IPS-20b (cell line): Measurements from ENCODE around the gene PNMA6E.

ENCODE experiments used
- H3K27ac ChIP-seq: one replicate; pipeline ENCODE4 v1.5.1; 2013; ENCODE audit warnings: low read length
- H3K27me3 ChIP-seq: 2 replicates; pipeline ENCODE4 v1.6.1; 2013; ENCODE audit warnings: mild to moderate bottlenecking, low read length, inconsistent platforms; ENCODE audit not compliant: insufficient read depth
- H3K36me3 ChIP-seq: 2 replicates; pipeline ENCODE4 v1.6.1; 2013; ENCODE audit warnings: low read depth, mild to moderate bottlenecking, inconsistent platforms, low read length, moderate library complexity; ENCODE audit not compliant: insufficient read depth
- H3K4me1 ChIP-seq: 2 replicates; pipeline ENCODE4 v1.6.1; 2013; ENCODE audit warnings: mild to moderate bottlenecking, control low read depth, inconsistent platforms, low read length, moderate library complexity; ENCODE audit not compliant: insufficient read depth
- H3K4me3 ChIP-seq: 2 replicates; pipeline ENCODE4 v1.5.1; 2013; ENCODE audit warnings: mild to moderate bottlenecking, low read length, inconsistent platforms
- H3K9ac ChIP-seq: 2 replicates; pipeline ENCODE4 v1.6.1; 2013; ENCODE audit warnings: low read depth, mild to moderate bottlenecking, inconsistent platforms, low read length, moderate library complexity
- H3K9me3 ChIP-seq: 2 replicates; pipeline ENCODE4 v1.6.1; 2013; ENCODE audit warnings: mild to moderate bottlenecking, low read depth, low read length, inconsistent platforms; ENCODE audit not compliant: insufficient read depth

PNMA6E gene

GRCh38 chrX:153401133-153401764 is at the start of gene PNMA6E:
Gene PNMA6E, minus strand, starts transcription at chrX:153401350. Its CDS starts 2,501 bp downstream, at chrX:153398849.
- Histone ChIP-seq H3K4me3 (no peak within 1 kb of the TSS), H3K4me1 (no peaks in the 10 kb centered on the region), H3K9ac (no peak within 1 kb of the TSS), H3K9me3 (no peaks in the 10 kb centered on the region), H3K27me3 (no peaks in the 10 kb centered on the region), H3K27ac (no peak within 1 kb of the TSS), H3K36me3 (no peaks in the 10 kb centered on the region)

- no peak overlapping the region for H3K4me3 ChIP-seq
- no peaks in the 10 kb centered on the region for H3K27me3 ChIP-seq
- no peak overlapping the region for H3K27ac ChIP-seq
- peaks cover 5% of the 10 kb centered on the region for H3K36me3 ChIP-seq
- H3K9ac ChIP-seq: no peak overlapping the region
- H3K9me3 ChIP-seq: no peaks in the 10 kb centered on the region
- H3K4me1 ChIP-seq: no peaks in the 10 kb centered on the region
Measured at GRCh38 chrX:153450949-153451277, 49.8 kb upstream of the PNMA6E start.

DNA sequence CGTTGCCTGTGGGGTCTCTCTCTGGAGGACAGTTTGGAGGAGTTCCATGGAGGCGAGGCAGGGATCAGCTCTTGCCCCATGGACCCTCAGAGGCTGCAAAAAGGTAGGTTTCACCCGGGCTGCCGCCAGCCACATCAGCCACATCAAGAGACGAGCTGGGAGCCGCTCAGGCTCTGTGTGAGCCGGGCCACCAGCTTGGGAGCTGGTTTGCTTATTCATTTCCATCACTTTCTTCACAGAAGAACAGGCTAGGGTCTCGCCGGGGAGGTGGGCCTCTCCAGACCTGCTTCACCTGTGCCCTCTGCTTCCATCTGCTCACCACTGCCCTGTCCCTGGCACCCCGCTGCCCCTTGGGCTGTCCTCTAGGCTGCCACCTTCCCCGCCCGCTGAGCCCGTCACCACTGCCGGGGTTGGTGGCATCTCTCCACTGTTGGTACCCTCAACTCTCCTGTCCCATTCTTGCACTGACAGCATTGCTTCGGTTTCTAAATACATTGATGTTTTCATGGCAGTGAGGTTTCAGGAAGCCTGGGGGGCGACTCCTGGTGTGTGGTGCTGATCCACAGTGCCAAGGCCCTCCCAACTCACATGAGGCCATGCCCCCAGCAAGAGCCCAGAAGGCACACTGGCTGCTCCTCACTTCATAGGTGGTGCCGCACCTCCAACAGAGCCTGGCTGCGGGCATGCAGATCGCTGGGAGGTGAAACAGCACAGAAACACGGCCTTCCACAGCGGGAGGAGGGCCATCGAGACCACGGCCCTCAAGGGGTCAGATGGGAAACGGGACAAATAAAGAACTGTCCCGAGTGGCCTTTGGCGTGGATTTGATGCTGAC is 49.2 kb upstream of the PNMA6E start:
- no peak overlapping the region for H3K9ac ChIP-seq
- H3K27me3 ChIP-seq: no peaks in the 10 kb centered on the region
- no peak overlapping the region for H3K4me3 ChIP-seq
- no peaks in the 10 kb centered on the region for H3K4me1 ChIP-seq
- no peak overlapping the region for H3K27ac ChIP-seq
- H3K9me3 ChIP-seq: no peaks in the 10 kb centered on the region
- H3K36me3 ChIP-seq: peaks cover 5% of the 10 kb centered on the region

DNA sequence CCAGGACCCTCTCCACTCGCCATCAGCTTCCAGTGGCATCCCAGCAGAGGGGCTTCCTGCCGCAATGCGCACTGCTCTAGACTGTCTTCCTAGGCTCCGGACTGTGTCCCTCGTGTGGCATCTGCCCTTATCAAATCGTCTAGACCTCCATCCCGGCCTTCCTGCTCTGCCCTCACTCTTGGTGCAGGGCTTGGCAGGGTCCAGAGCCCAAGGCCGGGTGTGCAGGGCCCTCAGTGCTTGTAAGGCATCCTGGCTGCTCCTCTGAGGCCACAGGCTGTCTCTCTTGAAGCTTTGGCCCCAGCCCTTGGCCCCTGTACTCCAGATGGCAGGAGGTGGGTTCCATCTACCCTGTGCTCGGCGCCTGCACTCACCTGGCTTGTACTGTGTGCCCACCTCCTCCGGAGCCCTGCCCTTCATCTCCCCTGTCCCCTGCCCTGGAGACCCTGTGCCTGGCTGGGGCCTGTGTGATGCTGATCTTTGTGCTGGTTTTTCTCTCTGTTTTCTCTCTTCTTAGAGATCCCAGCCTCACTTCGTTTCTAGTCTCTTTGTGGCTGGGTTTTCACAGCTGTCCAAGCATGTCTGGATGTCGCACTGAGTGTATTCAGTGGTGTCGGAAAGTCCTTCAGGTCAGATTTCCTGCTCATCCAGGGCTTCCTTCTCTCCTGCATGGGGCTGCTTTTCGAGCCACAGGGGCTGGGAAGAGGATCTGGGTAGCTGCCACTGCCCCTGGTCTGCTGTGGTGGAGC is 48.4 kb upstream of the PNMA6E start:
- no peaks in the 10 kb centered on the region for H3K9me3 ChIP-seq

GRCh38 chrX:153448556-153449367 is 47.6 kb upstream of the PNMA6E start:
- no peak overlapping the region for H3K9ac ChIP-seq
- H3K27me3 ChIP-seq: no peaks in the 10 kb centered on the region
- no peak overlapping the region for H3K27ac ChIP-seq

More for the DNA sequence above, 48.4 kb upstream of the PNMA6E start:
- H3K4me1 ChIP-seq: no peaks in the 10 kb centered on the region
- peaks cover 5% of the 10 kb centered on the region for H3K36me3 ChIP-seq
- no peak overlapping the region for H3K4me3 ChIP-seq
- no peaks in the 10 kb centered on the region for H3K27me3 ChIP-seq
- H3K27ac ChIP-seq: no peak overlapping the region
- H3K9ac ChIP-seq: no peak overlapping the region

DNA sequence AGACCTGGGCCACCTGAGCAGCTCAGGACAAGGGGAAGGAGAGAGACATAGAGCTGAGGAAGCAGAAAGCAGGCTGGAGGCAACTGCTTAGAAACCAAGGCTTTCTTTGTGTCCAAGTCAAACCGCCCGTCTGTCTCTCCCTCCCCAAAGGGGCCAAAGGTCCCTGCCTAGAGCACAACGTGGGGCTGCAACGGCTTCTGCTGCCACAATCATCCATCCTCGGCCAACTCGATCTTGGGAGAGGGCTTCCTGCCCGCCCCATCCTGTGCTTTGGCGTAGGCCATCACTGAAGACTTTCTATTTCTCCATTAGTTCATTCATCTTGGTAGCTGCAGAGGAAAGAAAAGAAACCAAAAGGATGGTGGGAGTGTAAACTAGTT is 46.4 kb upstream of the PNMA6E start:
- Histone ChIP-seq H3K27me3 (no peaks in the 10 kb centered on the region), H3K36me3 (peaks cover 5% of the 10 kb centered on the region; the same call in 1 of the 2 replicates), H3K9me3 (no peaks in the 10 kb centered on the region), H3K27ac (no peak overlapping the region), H3K4me3 (no peak overlapping the region), H3K9ac (no peak overlapping the region), H3K4me1 (no peaks in the 10 kb centered on the region)

More at GRCh38 chrX:153448556-153449367, 47.6 kb upstream of the PNMA6E start:
- H3K4me1 ChIP-seq: no peaks in the 10 kb centered on the region
- peaks cover 5% of the 10 kb centered on the region; the same call in 1 of the 2 replicates for H3K36me3 ChIP-seq
- H3K4me3 ChIP-seq: no peak overlapping the region
- no peaks in the 10 kb centered on the region for H3K9me3 ChIP-seq

DNA sequence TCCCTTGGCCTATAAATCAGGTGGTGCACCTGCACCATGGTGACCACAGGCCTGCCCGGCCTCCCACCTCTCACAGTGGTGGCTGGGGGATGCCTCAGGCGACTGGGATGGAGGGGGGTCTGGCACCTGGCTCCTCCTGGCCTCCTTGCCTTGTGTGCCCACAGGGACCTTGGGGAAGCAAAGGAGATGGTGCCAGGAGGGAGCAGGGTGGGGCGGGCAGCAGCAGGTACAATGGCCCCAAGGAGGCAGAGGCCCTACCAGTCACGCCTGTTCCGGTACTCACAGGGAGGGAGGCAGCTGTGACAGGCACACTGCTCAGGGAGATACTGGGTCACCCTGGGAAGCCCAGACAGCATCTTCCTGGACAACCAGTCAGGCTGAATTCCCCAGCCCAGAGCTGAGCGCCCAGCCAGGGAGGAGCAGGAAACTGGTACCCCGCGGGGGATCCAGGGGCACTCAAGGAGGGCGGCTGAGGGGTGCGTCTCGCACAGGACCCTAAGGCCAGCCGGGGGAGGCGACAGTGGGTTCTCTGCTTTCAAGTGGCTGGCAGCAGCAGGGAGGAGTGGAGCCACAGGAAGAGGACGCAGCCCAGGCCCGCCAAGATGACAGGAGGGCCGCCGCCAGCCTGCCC is 45.9 kb upstream of the PNMA6E start:
- no peak overlapping the region for H3K9ac ChIP-seq
- no peak overlapping the region for H3K27ac ChIP-seq
- H3K4me3 ChIP-seq: no peak overlapping the region
- H3K9me3 ChIP-seq: no peaks in the 10 kb centered on the region
- H3K27me3 ChIP-seq: no peaks in the 10 kb centered on the region
- H3K36me3 ChIP-seq: peaks cover 3% of the 10 kb centered on the region; the same call in 1 of the 2 replicates
- no peaks in the 10 kb centered on the region for H3K4me1 ChIP-seq

GRCh38 chrX:153446636-153446936 is 45.4 kb upstream of the PNMA6E start:
- Histone ChIP-seq H3K9ac (no peak overlapping the region), H3K4me1 (no peaks in the 10 kb centered on the region), H3K27me3 (no peaks in the 10 kb centered on the region)

GRCh38 chrX:153445856-153446635 is 44.9 kb upstream of the PNMA6E start, which contains the start of gene TREX2:
Gene TREX2, minus strand, starts transcription at chrX:153446056. Its CDS starts 626 bp downstream, at chrX:153445430.
- H3K36me3 ChIP-seq: no peaks in the 10 kb centered on the region
- H3K4me3 ChIP-seq: no peak within 1 kb of the TSS
- H3K9ac ChIP-seq: no peak within 1 kb of the TSS
- H3K27me3 ChIP-seq: no peaks in the 10 kb centered on the region
- no peaks in the 10 kb centered on the region for H3K4me1 ChIP-seq
- H3K9me3 ChIP-seq: no peaks in the 10 kb centered on the region
- no peak within 1 kb of the TSS for H3K27ac ChIP-seq

More at GRCh38 chrX:153446636-153446936, 45.4 kb upstream of the PNMA6E start:
- Histone ChIP-seq H3K4me3 (no peak overlapping the region), H3K9me3 (no peaks in the 10 kb centered on the region), H3K27ac (no peak overlapping the region), H3K36me3 (no peaks in the 10 kb centered on the region)

GRCh38 chrX:153445106-153445855 is 44.1 kb upstream of the PNMA6E start:
- H3K9ac ChIP-seq: no peak overlapping the region

More at GRCh38 chrX:153445106-153445855, 44.1 kb upstream of the PNMA6E start:
- H3K4me1 ChIP-seq: no peaks in the 10 kb centered on the region
- no peaks in the 10 kb centered on the region for H3K27me3 ChIP-seq
- H3K4me3 ChIP-seq: no peak overlapping the region
- H3K36me3 ChIP-seq: no peaks in the 10 kb centered on the region
- no peak overlapping the region for H3K27ac ChIP-seq
- no peaks in the 10 kb centered on the region for H3K9me3 ChIP-seq
